ENCODE measurements around the gene BLVRB. TPM values are rescaled to one million over a fixed set of nuclear protein-coding genes. Genes with fewer than 3 reads are reported as not detected.
A peak's percentile ranks its signal among the peaks of the same experiment; 100 is the strongest.
"Not testable (repeated sequence)": the region's sequence is repeated elsewhere in the genome, so short reads cannot be mapped to it uniquely, and the experiment has no call there.

The BLVRB gene
- total RNA-seq, 1 experiment from 2014 or later = 433 TPM

DNA sequence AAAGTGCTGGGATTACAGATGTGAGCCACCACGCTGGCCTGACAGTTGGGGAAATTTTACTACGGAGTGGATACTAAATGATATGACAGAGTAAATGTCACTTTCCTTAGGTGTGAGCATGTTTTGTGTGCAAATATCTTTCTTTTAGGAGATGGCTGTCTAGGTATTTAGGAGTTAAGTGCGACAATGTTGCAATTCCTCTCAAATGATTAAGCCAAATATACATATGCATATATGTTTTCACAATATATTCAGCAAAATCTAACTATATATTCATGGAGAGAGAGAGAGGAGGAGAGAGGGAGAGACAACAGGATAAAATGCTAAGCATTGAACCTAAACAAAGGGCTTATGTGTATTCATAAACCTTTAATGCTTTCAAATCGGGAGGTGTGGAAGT is 16.0 kb downstream of the BLVRB start:
- DNase-seq (ENCODE audit: low spot score) = no peak

DNA sequence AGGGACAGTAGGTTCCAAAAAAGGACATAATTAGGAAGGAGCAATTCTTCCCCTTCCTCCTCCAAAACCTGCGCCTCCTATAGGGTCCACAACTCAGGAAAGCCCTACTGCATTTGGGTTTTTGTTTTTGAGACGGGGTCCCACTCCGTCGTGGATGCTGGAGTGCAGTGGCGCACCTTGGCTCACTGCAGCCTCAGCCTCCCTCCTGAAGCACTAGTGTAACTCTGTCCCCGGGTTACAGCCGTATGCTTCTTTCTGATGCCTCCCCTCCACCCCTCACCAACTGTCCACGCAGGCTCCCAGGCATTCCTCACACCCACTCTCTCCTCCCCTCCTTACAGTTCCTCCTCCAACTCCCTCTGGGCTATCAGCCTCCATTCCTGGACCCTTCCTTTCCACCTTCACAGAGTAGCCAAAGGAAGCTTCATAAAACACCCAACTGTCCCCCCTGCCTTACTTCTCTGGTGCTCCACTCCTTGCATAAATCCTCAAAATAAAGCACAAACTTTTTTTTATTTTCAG is 19.2 kb downstream of the BLVRB start:
- DNase-seq (ENCODE audit: low spot score) = no peak

DNA sequence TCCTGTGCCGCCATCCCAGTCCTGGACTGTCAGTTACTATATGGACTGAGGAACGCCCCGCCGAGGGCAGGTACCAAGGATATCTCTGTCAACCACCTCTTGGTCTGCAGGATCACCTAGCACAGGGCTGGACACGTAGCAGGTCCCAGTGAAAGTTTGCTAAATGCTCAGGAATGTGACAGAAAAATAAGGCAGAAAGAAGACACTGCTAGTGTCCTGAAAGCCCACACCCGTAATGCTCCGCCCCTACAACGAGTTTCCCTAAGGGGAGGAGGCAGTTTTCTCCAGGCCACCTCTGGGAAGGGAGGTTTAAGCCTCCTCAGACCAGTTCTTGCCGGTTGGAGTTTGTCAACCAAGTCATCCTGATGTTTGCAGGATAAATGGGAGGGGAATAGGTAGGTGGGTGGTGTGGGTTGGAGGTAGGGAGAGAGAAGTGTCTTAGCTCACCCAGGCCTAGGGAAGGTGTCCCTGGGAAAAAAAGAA is 19.7 kb downstream of the BLVRB start:
- DNase-seq (ENCODE audit: low spot score) = peak; percentile 33

DNA sequence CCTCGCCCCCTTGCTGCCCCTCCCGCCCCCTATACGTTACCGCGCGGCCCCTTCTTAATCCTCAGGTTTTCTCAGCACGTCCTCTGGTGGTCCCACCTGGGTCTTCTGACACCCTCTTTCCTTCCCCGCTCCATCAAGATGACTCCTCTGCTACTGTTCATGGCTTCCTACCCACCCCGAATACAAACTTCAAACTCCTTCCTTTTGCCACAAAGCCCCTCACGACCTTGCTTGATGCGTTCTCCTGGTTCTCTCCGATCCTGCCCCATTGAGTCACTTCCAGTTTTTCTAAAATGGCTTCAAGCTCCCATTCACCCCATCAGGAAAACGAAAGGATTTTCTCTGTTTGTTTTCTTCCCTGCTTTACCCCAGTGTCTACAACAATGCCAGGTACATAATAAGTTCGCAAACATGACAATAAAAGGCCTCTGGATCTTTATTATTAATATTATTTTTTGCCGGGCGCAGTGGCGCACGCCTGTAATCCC is 20.7 kb downstream of the BLVRB start:
- DNase-seq (ENCODE audit: low spot score) = no peak

DNA sequence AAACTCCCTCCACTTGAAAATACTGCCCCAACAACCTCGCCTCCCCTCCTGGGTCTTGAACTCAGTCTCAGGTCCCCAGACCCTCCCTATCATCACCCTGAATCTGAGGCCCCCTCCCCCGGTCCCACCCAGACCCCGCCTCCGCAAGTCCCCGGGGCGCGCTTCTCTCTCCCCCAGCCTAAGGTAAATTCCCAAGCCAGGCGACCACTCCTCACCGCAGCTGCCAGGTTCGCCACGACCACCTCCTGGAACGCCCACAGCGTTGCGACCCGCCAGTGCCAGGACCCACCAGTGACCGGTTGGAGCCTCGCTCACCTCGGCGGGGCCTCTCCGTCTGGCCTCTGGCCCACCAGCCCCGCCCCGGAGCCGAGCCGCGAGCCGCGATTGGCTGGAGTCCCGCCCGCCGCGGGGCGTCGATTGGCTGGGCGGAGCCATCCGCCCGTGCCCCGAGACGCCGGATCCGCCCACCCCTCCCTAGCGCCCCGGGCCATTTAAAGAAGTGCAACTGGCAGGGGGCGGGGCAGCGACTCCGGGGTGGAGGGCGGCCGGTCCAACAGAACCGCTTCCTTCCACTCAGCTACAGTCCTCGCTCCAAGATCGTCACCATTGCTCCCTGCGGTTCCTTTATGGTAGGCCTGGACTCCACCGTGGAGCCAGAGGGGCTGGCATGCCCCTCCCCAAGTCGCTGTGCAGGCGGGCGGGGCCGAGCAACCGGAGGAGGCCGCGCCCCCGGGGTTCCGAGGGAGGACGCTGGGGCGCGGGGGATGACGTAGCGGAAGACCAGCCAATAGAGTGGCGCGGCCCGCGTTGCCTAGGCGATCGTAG is 21.3 kb downstream of the BLVRB start, which contains the start of gene SERTAD3:
Gene SERTAD3, minus strand, starts transcription at position 336 of the 825 bp plus-strand sequence. CDS start 2,255 bp downstream, outside the sequence.
- peak; percentile 88 for DNase-seq (ENCODE audit: low spot score)

DNA sequence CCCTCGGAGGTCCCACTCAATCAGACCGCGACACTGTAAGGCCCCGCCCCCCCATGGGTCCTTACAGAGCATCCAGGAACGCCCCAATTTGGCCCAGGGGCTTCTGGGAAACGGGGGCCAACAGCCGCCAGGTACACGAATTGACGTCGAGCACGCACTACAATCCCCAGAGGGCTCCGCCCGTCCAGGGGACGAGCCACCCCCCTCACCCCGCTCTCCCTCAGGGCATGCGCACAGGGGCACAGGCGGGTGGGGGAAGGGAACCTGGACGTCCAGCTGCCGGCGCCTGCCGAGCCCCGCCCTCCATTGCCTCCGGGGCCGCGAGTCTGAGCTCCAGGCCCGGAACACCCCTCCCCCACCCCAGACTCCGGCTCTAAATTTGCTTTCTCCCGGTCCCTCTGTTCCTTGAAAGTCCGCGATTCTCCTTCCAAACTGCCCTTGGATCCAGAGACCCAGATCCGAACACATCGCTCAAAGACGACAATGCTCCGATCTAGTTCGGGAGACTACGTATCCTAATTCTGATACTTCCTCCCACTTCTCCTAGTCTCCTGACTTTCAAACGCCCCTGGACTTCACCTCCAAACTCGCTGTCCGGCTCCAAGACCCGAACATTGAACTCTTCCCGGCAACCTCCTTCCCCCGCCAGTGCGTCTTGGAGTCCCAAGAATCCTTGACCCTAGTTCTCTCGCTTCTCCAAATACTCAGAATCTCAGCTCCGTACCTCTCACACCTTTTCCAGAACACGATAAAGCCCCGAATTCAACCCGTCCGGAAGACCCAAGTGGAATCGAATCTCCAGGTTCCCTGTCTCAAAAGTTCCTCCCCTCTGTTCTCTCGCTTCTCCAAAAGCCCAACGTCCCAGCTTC is 22.2 kb downstream of the BLVRB start:
- peak; percentile 98 for DNase-seq (ENCODE audit: low spot score)

DNA sequence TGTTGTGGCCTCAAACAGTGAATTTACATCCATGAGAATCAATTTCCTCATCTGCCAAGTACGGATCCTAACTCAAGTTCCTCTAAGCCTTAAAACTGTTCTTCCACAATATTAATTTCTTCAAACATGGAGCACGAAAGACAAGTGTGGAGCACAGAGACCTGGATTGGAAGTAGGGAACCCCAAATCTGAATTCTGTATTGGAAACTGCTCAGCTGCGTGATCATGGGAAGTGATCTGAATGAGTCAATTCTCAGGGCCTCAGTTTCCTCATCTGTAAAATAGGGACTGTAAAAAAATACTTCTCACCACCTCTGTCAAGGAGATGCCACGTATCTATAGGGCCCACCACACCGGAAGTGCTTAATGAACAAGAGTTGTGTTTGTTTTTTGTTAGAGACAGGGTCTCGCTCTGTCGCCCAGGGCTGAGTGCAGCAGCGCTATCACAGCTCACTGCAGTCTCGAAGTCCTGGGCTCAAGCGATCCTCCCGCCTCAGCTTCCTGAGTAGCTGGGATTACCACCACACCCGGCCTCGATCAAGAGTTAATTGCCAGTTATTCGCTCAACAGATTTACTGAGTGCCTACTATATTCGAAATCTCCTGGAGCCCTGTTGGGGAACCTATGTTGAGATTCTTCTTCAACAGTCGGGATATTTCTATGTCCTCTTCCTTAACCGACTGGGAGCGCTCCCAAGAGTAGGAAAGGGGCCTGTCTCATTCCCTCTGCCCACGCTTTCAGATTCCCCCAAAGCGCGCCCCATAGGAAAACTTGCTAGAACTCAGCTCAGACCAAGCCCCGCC is 23.0 kb downstream of the BLVRB start:
- no peak for DNase-seq (ENCODE audit: low spot score)

DNA sequence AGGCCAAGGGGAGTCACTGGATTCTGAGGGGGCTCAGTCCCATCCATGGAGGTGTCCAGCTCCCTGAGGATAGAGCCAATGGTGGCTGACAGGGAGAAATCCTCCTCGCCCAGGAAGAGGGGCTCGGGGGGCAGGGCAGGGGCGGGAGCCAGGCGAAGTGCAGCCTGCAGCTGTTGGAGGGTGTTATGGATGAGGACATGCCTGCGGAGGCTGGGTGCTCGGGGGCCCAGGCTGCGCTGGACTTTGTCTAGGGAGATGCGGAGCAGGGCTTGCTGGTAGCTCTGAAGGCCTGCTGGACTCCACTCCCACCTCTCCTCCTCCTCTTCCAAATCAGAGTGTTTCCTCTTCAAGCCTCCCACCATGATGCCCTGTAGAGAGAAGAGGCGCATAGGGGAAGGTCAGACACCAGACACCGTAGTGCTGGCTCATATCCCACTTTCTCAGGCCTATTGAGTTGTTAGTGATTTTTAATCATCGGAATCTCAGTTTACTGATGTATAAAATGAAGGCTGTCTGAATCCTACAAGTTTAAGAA is 23.8 kb downstream of the BLVRB start:
- no peak for DNase-seq (ENCODE audit: low spot score)

DNA sequence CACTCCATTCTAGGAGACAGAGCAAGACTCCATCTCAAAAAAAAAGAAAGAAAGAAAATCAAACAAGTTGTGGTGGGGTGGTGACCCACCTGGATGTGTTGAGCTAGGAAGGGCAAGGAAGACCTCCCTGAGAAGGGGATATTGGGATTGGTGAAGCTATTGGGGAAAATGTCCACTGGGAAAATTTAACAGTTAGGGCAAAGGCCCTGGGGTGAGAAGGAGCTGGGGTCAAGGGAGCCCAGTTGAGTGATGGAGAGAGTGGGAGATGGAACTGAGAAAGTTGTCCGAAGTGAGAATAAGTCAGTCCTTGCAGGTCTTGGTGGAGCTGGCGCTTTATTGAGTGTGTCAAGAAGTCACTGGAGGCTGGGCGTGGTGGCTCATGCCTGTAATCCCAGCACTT is 27.3 kb downstream of the BLVRB start:
- no peak for DNase-seq (ENCODE audit: low spot score)

DNA sequence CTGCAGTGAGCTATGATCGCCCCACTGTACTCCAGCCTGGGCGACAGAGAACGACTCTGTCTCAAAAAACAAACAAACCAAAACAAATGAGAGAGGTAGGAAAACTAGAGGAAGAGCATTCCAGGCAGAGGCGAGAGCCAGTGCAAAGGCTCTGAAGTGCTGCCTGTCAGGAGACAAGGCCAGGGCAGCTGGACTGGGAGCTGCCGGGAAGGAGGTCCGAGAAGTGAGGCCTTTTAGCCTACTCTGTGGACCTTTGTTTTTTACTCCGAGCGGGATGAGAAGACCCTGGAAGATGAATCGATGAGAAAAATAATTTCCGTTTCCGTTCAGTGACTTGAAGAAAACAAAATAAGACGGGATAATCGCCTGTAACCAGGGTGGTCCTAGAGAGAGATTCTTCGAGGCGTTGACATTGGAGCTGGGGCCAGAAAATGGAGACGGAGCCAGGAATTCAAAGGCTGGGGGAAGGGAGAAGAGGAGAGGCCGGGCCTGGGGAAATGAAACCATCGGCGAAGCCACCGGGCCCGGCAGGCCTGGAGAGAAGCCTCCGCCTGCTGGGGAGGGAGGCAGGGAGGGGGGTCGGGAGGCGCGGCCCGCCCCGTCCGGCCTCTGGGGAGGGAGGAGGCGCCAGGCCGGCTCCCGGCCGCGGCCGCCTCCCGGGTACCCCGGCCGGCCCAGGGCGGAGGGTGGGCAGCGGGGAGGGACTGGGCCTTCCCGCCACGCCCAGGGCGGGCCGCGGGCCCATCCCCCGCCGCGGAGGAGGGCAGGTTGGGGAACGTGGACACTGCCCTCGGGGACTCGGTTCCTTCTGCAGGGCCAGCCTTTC is 31.9 kb downstream of the BLVRB start:
- peak; percentile 83 for DNase-seq (ENCODE audit: low spot score)

DNA sequence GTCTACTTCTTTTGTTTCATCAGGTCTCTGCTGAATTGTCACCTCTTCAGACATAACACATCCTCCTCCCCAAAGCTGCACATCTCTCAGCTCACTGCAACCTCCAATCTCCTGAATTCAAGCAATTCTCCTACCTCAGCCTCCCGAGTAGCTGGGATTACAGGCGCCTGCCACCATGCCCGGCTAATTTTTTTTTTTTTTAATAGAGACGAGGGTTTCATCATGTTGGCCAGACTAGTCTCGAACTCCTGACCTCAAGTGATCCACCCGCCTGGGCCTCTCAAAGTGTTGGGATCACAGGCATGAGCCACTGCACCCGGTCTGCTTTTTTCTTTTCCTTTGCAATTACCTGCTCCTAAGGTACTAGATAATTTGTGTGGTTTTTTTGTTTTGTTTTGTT is 32.8 kb downstream of the BLVRB start:
- DNase-seq (ENCODE audit: low spot score) = not testable (repeated sequence)

DNA sequence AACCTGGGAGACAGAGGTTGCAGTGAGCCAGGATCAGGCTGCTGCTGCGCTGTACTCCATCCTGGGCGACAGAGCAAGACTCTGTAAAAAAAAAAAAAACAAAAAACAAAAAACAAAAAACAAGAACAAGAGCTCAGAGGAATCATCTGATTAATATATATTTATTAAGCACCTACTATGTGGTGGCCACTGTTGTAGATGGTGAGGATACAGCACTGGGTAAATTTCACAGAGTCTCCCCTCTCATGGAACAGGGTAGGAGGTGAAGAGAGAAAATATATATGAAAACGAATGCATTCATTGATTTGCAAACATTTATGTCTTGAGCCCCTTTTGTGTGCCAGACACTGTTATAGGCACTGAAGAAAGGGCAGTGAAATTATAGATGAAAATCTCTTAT is 33.8 kb downstream of the BLVRB start:
- no peak for DNase-seq (ENCODE audit: low spot score)

DNA sequence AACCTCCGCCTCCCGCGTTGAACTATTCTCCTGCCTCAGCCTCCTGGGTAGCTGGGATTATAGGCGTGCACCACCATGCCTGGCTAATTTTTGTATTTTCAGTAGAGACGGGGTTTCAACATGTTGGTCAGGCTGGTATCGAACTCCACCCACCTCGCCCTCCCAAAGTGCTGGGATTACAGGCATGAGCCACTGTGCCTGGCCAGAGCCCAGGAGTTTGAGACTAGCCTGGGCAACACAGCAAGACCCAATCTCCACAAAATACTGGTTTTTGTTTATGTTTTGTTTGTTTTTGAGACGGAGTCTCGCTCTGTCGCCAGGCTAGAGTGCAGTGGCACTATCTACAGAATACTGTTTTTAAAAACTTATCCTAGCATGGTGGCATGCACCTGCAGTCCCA is 35.3 kb downstream of the BLVRB start:
- DNase-seq (ENCODE audit: low spot score) = not testable (repeated sequence)

DNA sequence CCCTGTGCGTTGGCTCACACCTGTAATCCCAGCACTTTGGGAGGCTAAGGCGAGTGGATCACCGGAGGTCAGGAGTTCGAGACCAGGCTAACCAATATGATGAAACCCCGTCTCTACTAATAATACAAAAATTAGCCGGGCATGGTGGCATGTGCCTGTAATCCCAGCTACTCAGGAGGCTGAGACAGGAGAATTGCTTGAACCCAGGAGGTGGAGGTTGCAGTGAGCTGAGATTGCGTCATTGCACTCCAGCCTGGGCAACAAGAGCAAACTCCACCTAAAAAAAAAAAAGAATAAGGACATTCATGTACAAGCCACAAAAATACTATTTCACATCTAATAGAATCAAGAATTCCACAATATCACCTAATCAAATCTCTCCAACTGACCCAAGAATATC is 37.3 kb downstream of the BLVRB start:
- DNase-seq (ENCODE audit: low spot score) = not testable (repeated sequence)

DNA sequence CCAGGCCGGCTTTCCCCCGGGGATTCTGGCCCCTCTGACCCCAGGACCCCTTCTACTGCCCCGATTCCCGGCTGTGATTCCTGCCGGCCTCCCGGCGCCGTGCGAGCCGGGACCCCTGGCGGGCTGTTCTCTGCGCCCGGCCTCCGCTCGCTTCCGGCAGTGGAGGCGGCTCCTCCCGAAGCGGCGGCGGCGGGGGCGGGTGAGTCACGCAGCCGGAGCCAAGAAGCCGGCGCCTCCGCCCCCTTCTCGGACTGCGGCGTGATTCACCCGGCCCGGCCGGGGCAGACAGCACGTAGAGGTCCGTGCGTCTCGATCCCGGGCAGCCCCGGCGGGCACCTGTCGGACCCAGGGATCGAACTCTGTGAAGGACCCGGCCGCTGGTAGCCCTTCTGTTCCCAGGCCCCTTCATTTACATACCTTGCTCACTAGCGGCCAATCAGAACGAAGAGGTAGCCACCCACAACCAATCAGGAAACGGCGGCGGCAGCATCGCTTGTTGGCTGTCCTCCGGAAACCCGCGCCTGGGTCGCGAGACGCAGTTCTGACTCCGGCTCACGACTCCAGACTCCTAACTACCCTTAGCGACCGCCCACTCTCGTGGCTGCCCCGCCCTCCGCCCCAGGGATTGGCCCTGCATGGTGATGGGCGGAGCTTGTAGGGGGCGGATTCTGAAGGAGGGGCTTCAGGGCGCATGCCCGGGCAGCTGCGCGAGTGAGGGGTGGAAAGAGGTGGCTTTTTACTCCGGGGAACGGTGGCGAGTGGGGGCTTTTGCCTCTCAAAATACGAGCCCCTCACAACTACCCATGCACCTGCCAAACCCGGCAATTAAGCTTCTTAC is 39.9 kb downstream of the BLVRB start, which contains the start of gene SERTAD1:
Gene SERTAD1, minus strand, starts transcription at position 543 of the 838 bp plus-strand sequence. CDS start 2,446 bp downstream, outside the sequence.
- peak; percentile 98 for DNase-seq (ENCODE audit: low spot score)

DNA sequence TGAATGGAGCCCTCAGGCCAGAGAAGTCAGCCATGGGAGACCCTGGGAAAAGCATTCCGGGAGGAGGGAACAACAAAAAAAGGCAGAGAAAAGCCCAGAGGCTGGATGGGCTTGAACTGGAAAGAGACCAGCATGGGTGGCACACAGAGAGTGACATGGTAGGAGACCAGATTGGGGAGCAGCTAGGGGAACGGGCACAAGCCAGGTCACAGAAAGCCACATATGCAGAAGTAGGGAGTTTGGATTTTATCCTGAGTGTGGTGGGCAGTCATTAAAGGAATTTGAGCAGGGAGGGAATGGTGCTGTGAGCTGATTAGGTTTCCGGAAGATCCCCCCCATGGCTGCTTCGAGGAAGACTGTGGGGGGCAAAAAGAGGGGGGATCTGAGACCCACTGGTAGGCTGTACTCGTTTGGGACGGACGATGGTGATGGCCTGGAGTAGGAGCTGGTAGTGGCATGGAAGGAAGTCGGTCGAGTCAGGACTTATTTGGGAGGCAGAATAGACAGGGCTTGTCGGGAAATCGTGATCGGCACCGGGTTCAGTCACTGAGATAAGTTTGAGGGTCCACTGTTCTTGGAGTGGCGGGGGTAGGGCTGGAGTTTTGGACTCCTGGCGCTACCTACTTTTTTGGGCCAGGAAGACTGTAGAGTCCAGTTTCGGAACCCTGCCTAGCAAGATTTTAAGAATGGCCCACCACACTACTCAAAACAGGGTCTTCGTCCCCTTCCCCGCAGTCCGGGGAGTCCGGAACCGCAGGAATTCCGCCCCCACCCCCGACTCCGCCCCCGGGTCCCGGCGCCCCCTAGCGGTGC is 40.7 kb downstream of the BLVRB start:
- DNase-seq (ENCODE audit: low spot score) = no peak

DNA sequence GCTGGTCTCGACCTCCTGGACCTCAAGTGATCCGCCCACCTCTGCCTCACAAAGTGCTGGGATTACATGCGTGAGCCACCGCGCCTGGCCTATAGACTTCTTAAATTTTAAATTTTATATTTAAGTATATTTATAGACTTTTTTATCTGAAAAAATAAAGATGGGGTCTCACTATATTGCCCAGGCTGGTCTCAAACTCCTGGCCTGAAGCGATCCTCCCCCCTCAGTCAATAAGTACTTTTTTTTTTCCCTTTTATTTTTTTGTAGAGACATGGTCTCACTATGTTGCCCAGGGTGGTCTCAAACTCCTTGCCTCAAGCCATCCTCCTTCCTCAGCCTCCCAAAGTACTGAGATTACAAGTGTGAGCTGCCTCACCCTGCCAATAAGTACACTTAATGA is 41.6 kb downstream of the BLVRB start:
- no peak for DNase-seq (ENCODE audit: low spot score)

Data from H4 (cell line).